SK-N-SH treated with all-trans-retinoic acid at 6 μM for 48 hours (cell line): ENCODE measurements around the gene MAST4.

Source experiments
- PPARA ChIP-seq: fragments of 250-450 bp; sonication (Bioruptor Pico); IDR thresholded peaks from 2 replicates; pipeline ENCODE4 v1.5.0; 2020; ENCODE audit warnings: mild to moderate bottlenecking, borderline replicate concordance
- TOX ChIP-seq: fragments of 250-450 bp; sonication (Bioruptor Pico); IDR thresholded peaks from 2 replicates; pipeline ENCODE4 v1.8.0; 2021; ENCODE audit warnings: mild to moderate bottlenecking, moderate library complexity, borderline replicate concordance
- ZFP30 ChIP-seq: fragments of 450-650 bp; formaldehyde crosslinking; IDR thresholded peaks from 2 replicates; pipeline ENCODE4 v1.5.0; 2022; ENCODE audit warnings: mild to moderate bottlenecking, moderate library complexity

DNA sequence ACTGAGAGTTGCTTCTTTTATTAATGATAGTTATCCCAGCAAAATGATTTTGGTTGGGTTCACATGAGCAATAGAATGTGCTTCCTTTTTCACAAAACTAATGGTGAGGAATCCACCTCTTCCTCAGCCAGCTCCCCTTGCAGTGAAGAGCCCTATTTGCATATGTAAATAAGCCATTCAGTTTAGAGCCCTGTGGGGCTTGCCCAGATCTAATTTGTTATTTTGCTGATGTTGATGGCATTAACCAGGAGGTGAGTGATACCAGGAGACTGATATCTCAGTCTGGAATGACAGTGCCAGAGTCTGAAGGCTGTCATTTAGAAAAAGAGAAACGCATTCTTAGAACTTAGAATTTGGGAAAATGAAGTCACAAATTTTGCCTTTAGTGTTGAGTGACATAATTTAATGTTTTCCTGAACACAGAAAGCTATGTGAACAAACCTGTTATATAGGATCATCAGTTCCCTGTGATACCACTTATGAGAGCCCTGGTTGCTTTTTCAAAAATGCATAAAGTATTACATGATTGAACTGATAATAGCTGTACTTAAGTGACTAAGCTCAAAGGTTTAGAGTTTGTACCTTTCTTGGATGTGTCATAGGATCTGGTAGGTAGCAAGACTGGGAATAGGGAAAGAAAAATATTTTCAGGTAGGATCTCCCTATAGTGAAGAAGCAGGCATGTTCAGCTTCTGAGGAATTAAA lies 271.6 kb downstream of the MAST4 start:
- TF ChIP-seq TOX (CRISPR knock-in tag) (no peak), ZFP30 (CRISPR knock-in tag) (no peak), PPARA (no peak)
